NCI-H82 treated with DMSO at 0.1 percent for 48 hours (cell line): ENCODE measurements around the gene GALNT2.

ENCODE experiments used
- DNase-seq: peaks from one replicate; lab custom pipeline; 2025; ENCODE audit not compliant: unreplicated experiment; lab: John Stamatoyannopoulos, UW

Gene GALNT2

GRCh38 chr1:230270559-230271281 is 203.7 kb downstream of the GALNT2 start:
- no peak for DNase-seq

GRCh38 chr1:230271300-230272035 is 204.4 kb downstream of the GALNT2 start:
- DNase-seq = no peak

GRCh38 chr1:230272557-230272956 is 205.5 kb downstream of the GALNT2 start:
- DNase-seq = no peak

GRCh38 chr1:230273141-230273710 is 206.2 kb downstream of the GALNT2 start:
- DNase-seq = no peak

- DNase-seq = no peak
These were observed 207.2 kb downstream of the GALNT2 start for GRCh38 chr1:230274254-230274653.

- DNase-seq = no peak
These were observed 209.4 kb downstream of the GALNT2 start for GRCh38 chr1:230276401-230276800.

- DNase-seq = no peak
These were observed 210.4 kb downstream of the GALNT2 start for GRCh38 chr1:230277201-230278025.

GRCh38 chr1:230278376-230278775 is 211.3 kb downstream of the GALNT2 start:
- no peak for DNase-seq

GRCh38 chr1:230278871-230279582 is 212.0 kb downstream of the GALNT2 start:
- no peak for DNase-seq

GRCh38 chr1:230279583-230279945 is 212.5 kb downstream of the GALNT2 start:
- DNase-seq = no peak

- DNase-seq = no peak
These were observed 213.2 kb downstream of the GALNT2 start for GRCh38 chr1:230280054-230280795.

- DNase-seq = no peak
These were observed 213.9 kb downstream of the GALNT2 start for GRCh38 chr1:230280906-230281413.

- DNase-seq = no peak
These were observed 214.5 kb downstream of the GALNT2 start for GRCh38 chr1:230281556-230281955.

- DNase-seq = no peak
These were observed 215.1 kb downstream of the GALNT2 start for GRCh38 chr1:230282157-230282556.

- DNase-seq = no peak
These were observed 216.6 kb downstream of the GALNT2 start for GRCh38 chr1:230283678-230284077.

GRCh38 chr1:230284891-230285290 is 217.9 kb downstream of the GALNT2 start:
- no peak for DNase-seq

- no peak for DNase-seq
These were observed 218.3 kb downstream of the GALNT2 start for GRCh38 chr1:230285351-230285750.

- no peak for DNase-seq
These were observed 219.3 kb downstream of the GALNT2 start for GRCh38 chr1:230286166-230286889.

GRCh38 chr1:230286890-230287269 is 219.8 kb downstream of the GALNT2 start:
- DNase-seq = no peak
